GM12878 (cell line): Measurements from ENCODE around the gene KIF6. TPM values are rescaled to one million over a fixed set of nuclear protein-coding genes. Genes with fewer than 3 reads are reported as not detected.

Experiments used
- ATAC-seq: fragments of 200-7000 bp; cut with Tn5 transposase; 3 replicates; pipeline ENCODE4 v1.9.1; 2020; ENCODE audit warnings: mild to moderate bottlenecking, moderate library complexity
- BruUV-seq: library from RNA; stranded (reverse); fragments of 400-500 nt; replicated peaks from 2 replicates; lab custom pipeline; 2021; lab: Mats Ljungman, UMichigan
- CTCF ChIA-PET: fragments of 300-600 bp; sonication (Branson Sonifier 250); formaldehyde crosslinking; extraction: SDS; loops from one replicate; lab custom pipeline; 2021; ENCODE audit warnings: inconsistent platforms; lab: Yijun Ruan, JAX
- POLR2A ChIA-PET: fragments of 350-600 bp; formaldehyde crosslinking; extraction: SDS; loops from one replicate; lab custom pipeline; 2021; ENCODE audit warnings: inconsistent platforms; lab: Charles Lee
- RAD21 ChIA-PET: fragments of 300-600 bp; sonication (Branson Sonifier 250); formaldehyde crosslinking; loops from one replicate; lab custom pipeline; 2023; ENCODE audit warnings: antibody characterized with exemption; ENCODE audit not compliant: unreplicated experiment; lab: Charles Lee
- SMC1A ChIA-PET: fragments of 300-600 bp; sonication (Branson Sonifier 250); formaldehyde crosslinking; loops from one replicate; lab custom pipeline; 2023; ENCODE audit not compliant: unreplicated experiment, uncharacterized antibody; lab: Charles Lee
- DNase-seq: peaks from one replicate; pipeline ENCODE4 v3.0.0-alpha.2; 2011; ENCODE audit warnings: low read depth, low spot score
- FAIRE-seq: peaks from 3 replicates; lab custom pipeline; 2011; peaks lifted over from hg19 to GRCh38; lab: Jason Lieb, UNC
- H2AFZ ChIP-seq: 2 replicates; pipeline ENCODE4 v1.6.0; 2011; ENCODE audit warnings: low read depth, low read length, control low read depth; ENCODE audit not compliant: control insufficient read depth
- H3K27ac ChIP-seq: 2 replicates; pipeline ENCODE4 v1.5.1; 2011; ENCODE audit warnings: control low read depth; ENCODE audit not compliant: control insufficient read depth, insufficient read depth
- H3K27me3 ChIP-seq, 2 experiments: replicated peaks in 1 of 2; 2 replicates each; pipeline versions ENCODE4 v1.6.0 to v1.6.1; 2011; ENCODE audit warnings: low read length in 1 of 2; ENCODE audit not compliant: control insufficient read depth in 2 of 2, insufficient read depth in 2 of 2
- H3K36me3 ChIP-seq, 2 experiments: 2 replicates each; pipeline ENCODE4 v1.5.1; 2011; ENCODE audit warnings: low read length in 1 of 2; ENCODE audit not compliant: control insufficient read depth in 2 of 2, insufficient read depth in 2 of 2
- H3K4me1 ChIP-seq: 2 replicates; pipeline ENCODE4 v1.6.1; 2011; ENCODE audit warnings: mild to moderate bottlenecking, low read length, moderate library complexity, mixed read lengths; ENCODE audit not compliant: control insufficient read depth, insufficient read depth
- H3K4me2 ChIP-seq: 2 replicates; pipeline ENCODE4 v1.6.0; 2011; ENCODE audit warnings: control low read depth; ENCODE audit not compliant: control insufficient read depth, insufficient read depth
- H3K4me3 ChIP-seq: fragments of 200-600 bp; sonication (generic); 2 replicates; pipeline ENCODE4 v1.5.1; 2016
- H3K79me2 ChIP-seq: 2 replicates; pipeline ENCODE4 v1.6.0; 2011; ENCODE audit warnings: low read length; ENCODE audit not compliant: control insufficient read depth, insufficient read depth
- H3K9ac ChIP-seq: 2 replicates; pipeline ENCODE4 v1.8.0; 2011; ENCODE audit warnings: low read length, control low read depth, mixed read lengths; ENCODE audit not compliant: control insufficient read depth, insufficient read depth
- H3K9me3 ChIP-seq: replicated peaks from 3 replicates; pipeline ENCODE4 v1.5.1; 2011; ENCODE audit warnings: mild to moderate bottlenecking, low read length; ENCODE audit not compliant: control insufficient read depth, insufficient read depth
- H4K20me1 ChIP-seq: 2 replicates; pipeline ENCODE4 v1.6.0; 2011; ENCODE audit not compliant: control insufficient read depth, insufficient read depth
- E2F8 ChIP-seq: fragments of 450-650 bp; IDR thresholded peaks from 2 replicates; pipeline ENCODE4 v1.6.1; 2018; ENCODE audit warnings: mild to moderate bottlenecking, low read depth, moderate library complexity; ENCODE audit not compliant: partially characterized antibody
- ETV6 ChIP-seq, 2 experiments: fragments of 450-650 bp in 1 of 2; IDR thresholded peaks in 1 of 2; conservative IDR thresholded peaks in 1 of 2; 2 replicates each; pipeline ENCODE4 v1.6.1; 2014; ENCODE audit warnings: antibody characterized with exemption in 1 of 2, borderline replicate concordance in 1 of 2, low read depth in 1 of 2, mild to moderate bottlenecking in 1 of 2, moderate library complexity in 1 of 2
- FOS ChIP-seq: IDR thresholded peaks from 3 replicates; pipeline ENCODE4 v1.6.1; 2011; ENCODE audit warnings: borderline replicate concordance; ENCODE audit not compliant: insufficient read length; ENCODE audit errors: extremely low read depth
- HDAC2 ChIP-seq: fragments of 200-600 bp; sonication (generic); IDR thresholded peaks from 2 replicates; pipeline ENCODE4 v1.6.1; 2017
- REST ChIP-seq: IDR thresholded peaks from 2 replicates; pipeline ENCODE4 v1.6.1; 2012; ENCODE audit warnings: mild to moderate bottlenecking, low read depth, low read length
- SMAD5 ChIP-seq: IDR thresholded peaks from 2 replicates; pipeline ENCODE4 v1.6.1; 2016; ENCODE audit warnings: antibody characterized with exemption, low read depth
- SPI1 ChIP-seq: IDR thresholded peaks from 2 replicates; pipeline ENCODE4 v1.6.1; 2011; ENCODE audit warnings: low read depth, mild to moderate bottlenecking, low read length, moderate library complexity, borderline replicate concordance; ENCODE audit not compliant: insufficient read depth
- TCF12 ChIP-seq: IDR thresholded peaks from 2 replicates; pipeline ENCODE4 v1.6.1; 2011; ENCODE audit warnings: low read depth, mild to moderate bottlenecking, low read length
- USF1 ChIP-seq: IDR thresholded peaks from 2 replicates; pipeline ENCODE4 v1.6.1; 2011; ENCODE audit warnings: borderline replicate concordance, low read depth, mild to moderate bottlenecking, moderate library complexity, mixed read lengths, low read length; ENCODE audit not compliant: insufficient read depth; ENCODE audit errors: extremely low read length
- ZBTB11 ChIP-seq: fragments of 450-650 bp; formaldehyde crosslinking; IDR thresholded peaks from 2 replicates; pipeline ENCODE4 v1.5.0; 2022; ENCODE audit warnings: mild to moderate bottlenecking, missing genetic modification characterization
- WGBS: methylation state at CpG from one replicate; pipeline ENCODE4 v1.1.6; 2016; ENCODE audit warnings: low lambda C conversion rate; ENCODE audit not compliant: insufficient replicate concordance, insufficient coverage; ENCODE audit errors: missing lambda C conversion rate; 5-methylcytosine and 5-hydroxymethylcytosine counted together
- in situ Hi-C: fragments of 300-500 bp; cut with MboI; formaldehyde crosslinking; loops from 9 replicates; pipeline ENCODE4 v1.14.3; 2018; ENCODE audit warnings: mixed read lengths
- intact Hi-C: fragments of 100-400 bp; cut with micrococcal nuclease; formaldehyde crosslinking; loops from one replicate; pipeline ENCODE4 v1.14.2; 2022; ENCODE audit not compliant: unreplicated experiment
- polyA plus RNA-seq, 11 experiments: library from polyadenylated mRNA; depleted of rRNA in 4 of 11; unstranded in 6 of 11; stranded (reverse) in 5 of 11; fragments of >200 nt; fragmentation: Nextera tagmentation in 4 of 11; fragmentation: Illumina TruSeq in 1 of 11; extraction: Ambion mirVana in 4 of 11; extraction: Trizol in 1 of 11; gene quantifications; 1 replicate in 1 of 11; 2 replicates in 10 of 11; pipeline versions ENCODE4 v1.2.1 to v1.2.3, GENCODE V29; 2011 to 2016; ENCODE audit warnings: inconsistent platforms in 2 of 11, missing spikeins in 2 of 11, low read depth in 1 of 11
- total RNA-seq, 4 experiments: library from RNA; depleted of rRNA in 3 of 4; stranded (reverse); fragments of >200 nt in 3 of 4; fragmentation: Illumina TruSeq in 1 of 4; extraction: Trizol in 1 of 4; gene quantifications; 2 replicates each; pipeline versions ENCODE4 v1.2.1 to v1.2.3, GENCODE V29; 2013 to 2021

The KIF6 gene
- total and polyA plus RNA-seq, 10 of the 15 experiments (the other 5 are each of a cell fraction or from before 2014, with no cell fraction given), result 0.09 to 1.0 (median 0.28) TPM

- ChIA-PET CTCF (interaction anchor here (0.9 to 1.3 kb wide), 2 partner anchors 15 to 48 kb away, joined by 3 read pairs; no protein-coding TSS in a partner anchor), RAD21 (interaction anchor here (1.1 kb wide), 1 partner anchor 199 kb away, joined by 3 read pairs; no protein-coding TSS in a partner anchor), SMC1A (interaction anchor here (0.6 to 2.2 kb wide), 4 partner anchors 15 to 133 kb away, joined by 3 to 6 read pairs (median 4); no protein-coding TSS in a partner anchor), POLR2A (no interaction called here)
- Histone ChIP-seq H3K9ac (no peak overlapping the region), H3K4me2 (no peak overlapping the region), H3K4me3 (no peak overlapping the region), H4K20me1 (no peaks in the 10 kb centered on the region), H3K27me3 (no peaks in the 10 kb centered on the region), H2AFZ (no peak overlapping the region), H3K36me3 (no peaks in the 10 kb centered on the region), H3K4me1 (peaks cover 3% of the 10 kb centered on the region), H3K27ac (no peak overlapping the region), H3K9me3 (no peaks in the 10 kb centered on the region), H3K79me2 (no peaks in the 10 kb centered on the region)
- intact Hi-C loops, result no loop called here
- in situ Hi-C loops, result no loop called here
- no TSS peak for BruUV-seq
- no peak for DNase-seq
- FAIRE-seq, result no peak
- WGBS, result 80% methylated on average over 3 of the region's 3 CpGs
- peak; percentile 20; the same call in 2 of the 3 replicates for ATAC-seq
- TF ChIP-seq TCF12 (no peak), ZBTB11 (no peak), HDAC2 (no peak), SMAD5 (no peak), ETV6 (conservative IDR thresholded peaks at IDR 0.05 in 1 of 2, IDR thresholded peaks at IDR 0.05 in 1 of 2; ENCODE audit: borderline replicate concordance in 1 of 2, low read depth in 1 of 2) (no peak), USF1 (no peak), SPI1 (no peak), REST (no peak), FOS (no peak), E2F8 (no peak)
These were observed 315.3 kb downstream of the KIF6 start for GRCh38 chr6:39409889-39410288.
